Endodermal cell (in vitro differentiated cells): Measurements from ENCODE around the gene C1QL4. TPM values are rescaled to one million over a fixed set of nuclear protein-coding genes. Genes with fewer than 3 reads are reported as not detected.
"Not testable (repeated sequence)": the region's sequence is repeated elsewhere in the genome, so short reads cannot be mapped to it uniquely, and the experiment has no call there.

Experiments
- DNase-seq: peaks from one replicate; pipeline ENCODE4 v3.0.0-alpha.2; 2017
- H3K27ac ChIP-seq: 2 replicates; pipeline ENCODE4 v1.5.1; 2013; ENCODE audit warnings: mild to moderate bottlenecking, low read depth, low read length, moderate library complexity
- H3K27me3 ChIP-seq: 2 replicates; pipeline ENCODE4 v1.6.1; 2013; ENCODE audit warnings: mild to moderate bottlenecking, low read length, moderate library complexity; ENCODE audit not compliant: insufficient read depth, control insufficient read depth, poor library complexity, severe bottlenecking
- H3K36me3 ChIP-seq: 2 replicates; pipeline ENCODE4 v1.7.0; 2013; ENCODE audit warnings: mild to moderate bottlenecking, low read length, moderate library complexity; ENCODE audit not compliant: control insufficient read depth, insufficient read depth
- H3K4me1 ChIP-seq: one replicate; pipeline ENCODE4 v1.7.0; 2013; ENCODE audit warnings: low read length; ENCODE audit not compliant: control insufficient read depth, insufficient read depth
- H3K4me3 ChIP-seq: 2 replicates; pipeline ENCODE4 v1.5.1; 2013; ENCODE audit warnings: mild to moderate bottlenecking, low read length, moderate library complexity
- H3K9ac ChIP-seq: 2 replicates; pipeline ENCODE4 v1.6.1; 2013; ENCODE audit warnings: mild to moderate bottlenecking, low read length, moderate library complexity; ENCODE audit not compliant: poor library complexity, severe bottlenecking; ENCODE audit errors: extremely low read depth
- H3K9me3 ChIP-seq: 2 replicates; pipeline ENCODE4 v1.6.1; 2013; ENCODE audit warnings: mild to moderate bottlenecking, low read length, moderate library complexity; ENCODE audit not compliant: control insufficient read depth
- H3K27ac Mint-ChIP-seq: 2 replicates; pipeline ENCODE4 v1.8.0; 2020; ENCODE audit warnings: mixed read lengths
- H3K27me3 Mint-ChIP-seq: 2 replicates; pipeline ENCODE4 v1.8.0; 2021; ENCODE audit warnings: mild to moderate bottlenecking, mixed read lengths; ENCODE audit not compliant: insufficient read depth
- H3K36me3 Mint-ChIP-seq: 2 replicates; pipeline ENCODE4 v1.8.0; 2020; ENCODE audit warnings: low read depth, mixed read lengths
- H3K4me1 Mint-ChIP-seq: 2 replicates; pipeline ENCODE4 v1.8.0; 2020; ENCODE audit warnings: mixed read lengths
- H3K4me3 Mint-ChIP-seq: 2 replicates; pipeline ENCODE4 v1.8.0; 2020; ENCODE audit warnings: mild to moderate bottlenecking, moderate library complexity, mixed read lengths
- H3K9me3 Mint-ChIP-seq: 2 replicates; pipeline ENCODE4 v1.8.0; 2020; ENCODE audit warnings: mild to moderate bottlenecking, mixed read lengths
- WGBS, 2 experiments: methylation state at CpG; one replicate each; pipeline versions ENCODE4 v1.1.5 to v1.1.7; 2013; ENCODE audit warnings: missing lambda C conversion rate in 2 of 2, mixed read lengths in 1 of 2; ENCODE audit not compliant: insufficient coverage in 1 of 2, insufficient read length in 1 of 2; 5-methylcytosine and 5-hydroxymethylcytosine counted together
- total RNA-seq, 2 donors: library from RNA; stranded (reverse); fragmentation: NEBNext Ultra II Directional in 1 of 2; extraction: Animal tissue kit (Norgen Biotek cat#: 25700) in 1 of 2; gene quantifications; 2 replicates in 1 of 2; 3 replicates in 1 of 2; pipeline ENCODE4 v1.2.1, GENCODE V29; 2021
- TF ChIP-seq, protein P1 (sequence below): fragments of 200-600 bp; sonication (generic); conservative IDR thresholded peaks from 2 replicates; pipeline ENCODE4 v1.5.0; 2021; ENCODE audit warnings: antibody characterized with exemption, mild to moderate bottlenecking

The C1QL4 gene
- total RNA-seq, 2 donors from 2014 or later: 0.20 to 0.38 TPM

DNA sequence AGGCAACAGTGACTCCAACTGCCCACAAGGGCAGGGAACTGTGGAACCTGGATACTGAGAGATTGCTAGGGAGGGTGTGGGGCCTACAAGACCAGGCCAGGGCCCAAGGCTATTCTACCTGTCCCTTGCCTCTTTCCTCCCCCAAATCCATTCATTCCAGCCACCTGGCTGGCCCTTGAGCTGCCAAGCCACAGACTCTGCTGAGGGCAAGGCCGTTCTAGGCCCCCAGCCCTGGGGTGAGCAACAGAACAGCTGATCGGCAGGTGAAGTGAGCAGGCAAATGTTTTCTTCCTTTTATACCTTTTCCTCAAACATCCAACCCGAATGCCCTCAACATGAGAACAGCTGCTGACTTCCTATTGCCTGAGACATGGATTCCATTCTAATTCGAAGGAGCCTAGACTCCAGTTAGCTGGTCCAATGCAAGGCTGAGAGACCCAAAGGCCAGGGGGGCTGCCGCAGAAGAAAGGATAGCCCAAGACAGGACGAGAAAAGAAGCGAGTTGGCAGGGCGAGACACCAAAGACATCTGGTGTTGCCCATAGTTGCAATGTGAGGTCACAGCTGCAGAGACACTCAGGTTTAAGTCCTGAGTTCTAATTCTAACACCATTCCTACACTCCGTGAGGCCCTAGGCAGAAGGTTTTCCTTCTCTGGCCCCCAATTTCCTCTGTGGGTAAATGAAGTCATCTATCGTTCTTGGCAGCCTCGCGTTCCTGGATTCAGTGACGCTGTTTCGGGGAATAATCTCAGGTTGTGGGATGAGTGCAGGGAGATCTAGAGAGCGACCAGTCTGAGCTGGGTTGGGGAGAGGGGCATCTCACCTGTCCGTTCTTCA is 1.7 kb downstream of the C1QL4 start:
- Mint-ChIP-seq H3K36me3 (no peaks in the 10 kb centered on the region), H3K4me1 (peaks cover 15% of the 10 kb centered on the region), H3K27me3 (peaks cover 77% of the 10 kb centered on the region), H3K27ac (no peak overlapping the region), H3K4me3 (no peak overlapping the region), H3K9me3 (no peaks in the 10 kb centered on the region)
- TF ChIP-seq, protein P1, sequence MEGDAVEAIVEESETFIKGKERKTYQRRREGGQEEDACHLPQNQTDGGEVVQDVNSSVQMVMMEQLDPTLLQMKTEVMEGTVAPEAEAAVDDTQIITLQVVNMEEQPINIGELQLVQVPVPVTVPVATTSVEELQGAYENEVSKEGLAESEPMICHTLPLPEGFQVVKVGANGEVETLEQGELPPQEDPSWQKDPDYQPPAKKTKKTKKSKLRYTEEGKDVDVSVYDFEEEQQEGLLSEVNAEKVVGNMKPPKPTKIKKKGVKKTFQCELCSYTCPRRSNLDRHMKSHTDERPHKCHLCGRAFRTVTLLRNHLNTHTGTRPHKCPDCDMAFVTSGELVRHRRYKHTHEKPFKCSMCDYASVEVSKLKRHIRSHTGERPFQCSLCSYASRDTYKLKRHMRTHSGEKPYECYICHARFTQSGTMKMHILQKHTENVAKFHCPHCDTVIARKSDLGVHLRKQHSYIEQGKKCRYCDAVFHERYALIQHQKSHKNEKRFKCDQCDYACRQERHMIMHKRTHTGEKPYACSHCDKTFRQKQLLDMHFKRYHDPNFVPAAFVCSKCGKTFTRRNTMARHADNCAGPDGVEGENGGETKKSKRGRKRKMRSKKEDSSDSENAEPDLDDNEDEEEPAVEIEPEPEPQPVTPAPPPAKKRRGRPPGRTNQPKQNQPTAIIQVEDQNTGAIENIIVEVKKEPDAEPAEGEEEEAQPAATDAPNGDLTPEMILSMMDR: no peak
- no peaks in the 10 kb centered on the region for H3K4me1 ChIP-seq
- peak; percentile 47 for DNase-seq
- WGBS, 2 experiments: 82 to 83% methylated on average over 12 to 16 of the region's 16 CpGs
- H3K27ac ChIP-seq: no peak overlapping the region
- no peaks in the 10 kb centered on the region for H3K9me3 ChIP-seq
- peaks cover 93% of the 10 kb centered on the region for H3K27me3 ChIP-seq
- H3K9ac ChIP-seq: no peak overlapping the region
- peaks cover 10% of the 10 kb centered on the region for H3K36me3 ChIP-seq
- H3K4me3 ChIP-seq: no peak overlapping the region

DNA sequence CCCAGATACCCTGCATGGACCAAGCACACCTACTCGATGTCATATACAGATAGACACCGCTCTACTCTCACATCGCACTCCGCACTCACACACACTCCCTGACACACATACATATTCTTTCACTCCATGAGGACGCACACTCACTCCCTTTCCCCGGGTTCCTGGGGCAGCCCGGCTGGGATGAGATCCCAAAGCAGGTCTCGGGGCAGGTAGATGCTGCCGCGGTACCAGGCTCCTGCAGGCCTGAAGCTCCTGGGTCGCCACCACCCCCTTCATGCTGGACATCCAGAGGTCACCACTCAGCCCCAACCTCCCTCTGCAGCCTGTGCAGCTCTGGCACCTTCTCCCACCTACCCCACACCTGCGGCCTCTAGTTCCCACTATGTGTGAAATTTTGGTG is 2.3 kb downstream of the C1QL4 start:
- Mint-ChIP-seq H3K27ac (no peak overlapping the region), H3K9me3 (no peaks in the 10 kb centered on the region), H3K4me1 (peaks cover 15% of the 10 kb centered on the region), H3K4me3 (no peak overlapping the region), H3K27me3 (peaks cover 70% of the 10 kb centered on the region), H3K36me3 (peaks cover 5% of the 10 kb centered on the region)
- H3K36me3 ChIP-seq: peaks cover 17% of the 10 kb centered on the region
- peaks cover 86% of the 10 kb centered on the region for H3K27me3 ChIP-seq
- TF ChIP-seq, protein P1: no peak
- WGBS, 2 experiments: 85 to 100% methylated on average over 4 to 12 of the region's 12 CpGs
- no peak overlapping the region for H3K27ac ChIP-seq
- H3K4me3 ChIP-seq: no peak overlapping the region
- DNase-seq: peak; percentile 43
- H3K9me3 ChIP-seq: no peaks in the 10 kb centered on the region
- no peaks in the 10 kb centered on the region for H3K4me1 ChIP-seq
- H3K9ac ChIP-seq: no peak overlapping the region

DNA sequence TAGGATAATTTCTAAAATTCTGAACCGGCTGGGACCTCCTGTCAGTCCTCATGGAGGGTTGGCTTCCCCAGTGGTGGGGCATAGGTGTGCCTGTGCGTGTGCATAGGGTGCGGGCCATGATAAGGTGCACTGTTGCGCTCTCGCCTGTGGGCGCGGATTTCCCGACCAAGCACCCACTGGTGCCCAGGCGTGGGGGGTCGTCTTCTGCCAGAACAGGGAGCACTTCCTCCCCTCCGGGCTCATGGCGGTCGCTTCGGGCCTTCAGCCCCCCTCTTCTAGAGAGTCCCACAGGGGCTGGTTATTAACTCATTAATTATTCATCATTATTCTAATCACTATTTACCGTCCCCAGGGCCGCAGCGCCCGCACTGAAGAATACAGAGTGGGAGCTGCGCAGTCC is 2.8 kb downstream of the C1QL4 start:
- H3K27me3 ChIP-seq: peaks cover 81% of the 10 kb centered on the region
- no peak overlapping the region for H3K4me3 ChIP-seq
- Mint-ChIP-seq H3K9me3 (no peaks in the 10 kb centered on the region), H3K27ac (no peak overlapping the region), H3K27me3 (peaks cover 66% of the 10 kb centered on the region), H3K36me3 (peaks cover 7% of the 10 kb centered on the region), H3K4me3 (no peak overlapping the region), H3K4me1 (peaks cover 14% of the 10 kb centered on the region)
- no peak for DNase-seq
- H3K36me3 ChIP-seq: peaks cover 21% of the 10 kb centered on the region
- no peak overlapping the region for H3K27ac ChIP-seq
- TF ChIP-seq, protein P1: no peak
- H3K4me1 ChIP-seq: no peaks in the 10 kb centered on the region
- 87 to 97% methylated on average over 14 to 19 of the region's 19 CpGs for whole genome bisulfite sequencing, 2 experiments
- H3K9ac ChIP-seq: no peak overlapping the region
- no peaks in the 10 kb centered on the region for H3K9me3 ChIP-seq

DNA sequence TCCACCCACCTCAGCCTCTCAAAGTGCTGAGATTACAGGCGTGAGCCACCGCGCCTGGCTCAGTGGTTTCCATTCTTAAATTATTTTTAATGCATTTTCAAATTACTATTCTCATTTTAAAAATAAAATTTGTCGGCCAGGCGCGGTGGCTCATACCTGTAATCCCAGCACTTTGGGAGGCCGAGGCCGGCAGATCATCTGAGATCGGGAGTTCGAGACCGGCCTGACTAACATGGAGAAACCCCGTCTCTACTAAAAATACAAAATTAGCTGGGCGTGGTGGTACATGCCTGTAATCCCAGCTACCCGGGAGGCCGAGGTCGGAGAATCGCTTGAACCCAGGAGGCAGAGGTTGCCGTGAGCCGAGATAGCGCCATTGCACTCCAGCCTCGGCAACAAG is 3.2 kb downstream of the C1QL4 start:
- H3K27me3 Mint-ChIP-seq: peaks cover 61% of the 10 kb centered on the region
- 90 to 93% methylated on average over 11 to 19 of the region's 21 CpGs for WGBS, 2 experiments
- H3K9me3 Mint-ChIP-seq: not testable (repeated sequence)

More for the DNA sequence above, 3.2 kb downstream of the C1QL4 start:
- H3K4me3 Mint-ChIP-seq, H3K4me1 ChIP-seq, H3K9me3 ChIP-seq, DNase-seq, H3K27ac Mint-ChIP-seq, H3K4me3 ChIP-seq, H3K9ac ChIP-seq, H3K27ac ChIP-seq: not testable (repeated sequence)
- Mint-ChIP-seq H3K36me3 (peaks cover 11% of the 10 kb centered on the region), H3K4me1 (peaks cover 13% of the 10 kb centered on the region)
- peaks cover 26% of the 10 kb centered on the region for H3K36me3 ChIP-seq
- H3K27me3 ChIP-seq: peaks cover 77% of the 10 kb centered on the region
